PFSK-1 (cell line): ENCODE measurements around the gene B9D2.

Source experiments
- FOXP2 ChIP-seq: optimal IDR thresholded peaks from 2 replicates; pipeline ENCODE3; 2011; ENCODE audit warnings: borderline replicate concordance, control low read depth, inconsistent platforms; ENCODE audit not compliant: insufficient read depth; ENCODE audit errors: extremely low read length, extremely low read depth
- POLR2AphosphoS5 ChIP-seq: IDR thresholded peaks from 2 replicates; pipeline ENCODE4 v1.6.1; 2012; ENCODE audit warnings: low read depth, mild to moderate bottlenecking, control low read depth, low read length, moderate library complexity
- REST ChIP-seq, 2 experiments: IDR thresholded peaks; 2 replicates each; pipeline versions ENCODE4 v1.6.1 to v1.8.0; 2011 to 2012; ENCODE audit warnings: low read depth in 2 of 2, low read length in 2 of 2, control low read depth in 1 of 2, inconsistent platforms in 1 of 2, mild to moderate bottlenecking in 1 of 2, moderate library complexity in 1 of 2; ENCODE audit not compliant: insufficient read depth in 1 of 2
- SIN3A ChIP-seq: IDR thresholded peaks from 2 replicates; pipeline ENCODE4 v1.6.1; 2012; ENCODE audit warnings: mild to moderate bottlenecking, low read length, moderate library complexity, borderline replicate concordance; ENCODE audit not compliant: insufficient read depth
- TAF1 ChIP-seq: IDR thresholded peaks from 2 replicates; pipeline ENCODE4 v1.6.1; 2012; ENCODE audit warnings: low read length, control low read depth, borderline replicate concordance; ENCODE audit not compliant: insufficient read depth

GRCh38 chr19:41339936-41340335, 24.0 kb downstream of the B9D2 start:
- no peak for TF ChIP-seq SIN3A
- TF ChIP-seq POLR2AphosphoS5, result no peak
- TF ChIP-seq REST (IDR thresholded peaks at IDR 0.05; ENCODE audit: insufficient read depth in 1 of 2, low read depth in 2 of 2, low read length in 2 of 2), result no peak
- TF ChIP-seq TAF1, result no peak
- TF ChIP-seq FOXP2, result no peak
